Germinal center (tissue), 1 donor: ENCODE measurements around the gene LRRC4C.

Source experiments
- DNase-seq: peaks from one replicate; pipeline ENCODE4 v3.0.0; 2012; ENCODE audit warnings: mixed read lengths, low spot score

The LRRC4C gene

DNA sequence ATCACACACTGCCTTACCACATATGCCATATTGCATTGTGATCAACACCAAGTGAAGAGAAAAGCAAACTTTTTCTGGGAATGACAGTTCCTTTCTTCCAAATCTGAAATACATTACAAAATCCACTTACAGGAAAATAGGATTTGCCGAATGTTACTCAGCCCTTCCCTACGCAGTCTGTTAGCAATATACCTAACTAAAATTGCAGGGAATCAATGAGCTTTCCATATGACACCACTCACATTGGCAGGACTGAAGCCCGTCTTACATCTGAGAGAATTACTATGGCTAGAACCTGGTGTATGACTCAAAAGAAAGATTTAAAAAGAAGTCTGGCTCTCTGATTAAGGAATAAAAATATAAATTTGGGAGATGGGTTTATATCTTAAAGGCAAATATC lies 136.0 kb downstream of the LRRC4C start:
- no peak for DNase-seq

DNA sequence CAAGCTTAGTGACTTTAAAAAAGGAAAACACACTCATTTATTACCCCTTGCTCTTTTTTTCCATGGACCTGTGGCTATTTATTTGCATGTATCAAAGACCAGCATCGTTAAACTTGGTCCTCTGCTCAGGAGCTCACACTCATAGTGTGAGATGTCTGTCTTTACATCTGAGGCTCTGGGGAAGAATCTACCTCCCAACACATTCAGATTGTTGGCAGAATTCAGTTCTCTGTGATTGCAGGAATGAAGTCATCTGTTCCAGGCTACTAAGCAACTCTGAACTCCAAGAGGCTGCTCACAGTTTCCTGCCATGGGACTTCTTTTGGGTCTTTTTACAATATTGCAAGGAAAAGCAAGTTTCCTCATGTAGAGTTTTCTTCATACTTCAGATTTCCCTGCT lies 138.8 kb downstream of the LRRC4C start:
- DNase-seq = no peak

DNA sequence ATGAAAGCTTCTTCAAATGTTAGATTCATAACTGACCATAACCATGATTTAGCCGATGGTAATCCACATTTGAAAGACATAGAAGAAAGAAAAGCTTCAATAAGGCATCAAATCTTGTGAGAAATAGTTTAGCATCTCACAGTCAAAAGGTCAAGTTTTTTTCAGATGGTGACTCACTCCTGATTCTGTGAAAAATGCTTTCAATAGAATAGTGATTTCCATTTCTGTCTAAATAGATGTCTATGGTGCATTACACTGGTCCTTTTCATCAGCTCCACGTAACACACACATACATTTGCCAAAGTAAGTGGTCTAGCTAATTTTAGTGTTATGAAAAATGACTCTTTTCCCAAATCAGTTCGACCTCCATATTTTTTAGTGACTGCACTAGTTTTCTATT lies 139.2 kb downstream of the LRRC4C start:
- no peak for DNase-seq

DNA sequence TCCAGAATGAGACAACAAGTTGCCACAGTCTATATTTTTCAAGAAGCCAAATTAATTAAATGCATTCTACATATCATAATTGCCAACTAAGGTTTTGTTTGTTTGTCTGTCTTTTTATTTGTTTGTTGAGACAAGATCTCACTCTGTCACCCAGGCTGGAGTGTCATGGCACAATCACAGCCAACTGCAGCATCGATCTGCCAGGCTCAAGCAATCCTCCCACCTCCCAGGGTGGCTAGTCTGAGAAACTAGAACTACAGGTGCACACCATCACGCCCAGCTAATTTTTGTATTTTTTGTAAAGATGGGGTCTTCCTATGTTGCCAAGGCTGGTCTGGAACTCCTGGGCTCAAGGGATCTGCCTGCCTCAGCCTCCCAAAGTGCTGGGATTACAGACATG lies 140.0 kb downstream of the LRRC4C start:
- DNase-seq = no peak

DNA sequence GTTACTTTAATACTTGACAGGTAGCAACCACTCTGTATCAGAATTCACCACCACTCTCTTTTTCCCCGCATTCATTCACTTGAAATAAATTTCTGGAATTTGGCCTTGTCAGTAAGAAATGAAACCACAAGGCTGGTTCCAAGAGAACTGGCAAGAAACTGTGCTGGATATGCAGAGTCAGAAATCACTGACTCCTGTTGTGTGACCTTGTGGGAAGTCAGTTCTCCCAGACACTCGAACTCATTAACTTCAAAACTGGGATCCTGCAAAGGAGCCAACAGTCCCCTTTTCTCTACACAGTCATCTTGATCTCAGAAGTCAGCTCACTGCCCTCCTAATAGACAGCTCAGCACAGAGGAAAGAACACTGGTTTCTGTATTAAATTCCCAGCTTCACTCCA lies 142.7 kb downstream of the LRRC4C start:
- DNase-seq = no peak

DNA sequence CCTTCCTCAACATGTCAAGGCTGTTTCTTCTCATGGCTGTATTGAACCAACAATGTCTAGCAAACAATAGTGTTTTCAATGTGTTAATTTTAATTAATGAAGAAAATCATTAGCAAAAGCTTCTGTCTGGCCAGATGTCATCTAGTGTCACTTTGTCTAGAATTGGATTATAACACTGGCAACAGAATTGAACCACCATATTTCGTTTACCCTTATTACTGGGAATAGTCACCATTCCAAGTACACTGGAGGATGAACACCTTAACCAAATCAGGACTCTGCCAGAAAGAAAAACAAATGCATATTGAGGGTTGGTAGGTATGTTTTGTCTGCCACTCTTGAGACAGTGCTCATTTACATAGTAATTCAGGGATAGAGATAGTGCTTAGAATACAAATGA lies 146.2 kb downstream of the LRRC4C start:
- DNase-seq = no peak

DNA sequence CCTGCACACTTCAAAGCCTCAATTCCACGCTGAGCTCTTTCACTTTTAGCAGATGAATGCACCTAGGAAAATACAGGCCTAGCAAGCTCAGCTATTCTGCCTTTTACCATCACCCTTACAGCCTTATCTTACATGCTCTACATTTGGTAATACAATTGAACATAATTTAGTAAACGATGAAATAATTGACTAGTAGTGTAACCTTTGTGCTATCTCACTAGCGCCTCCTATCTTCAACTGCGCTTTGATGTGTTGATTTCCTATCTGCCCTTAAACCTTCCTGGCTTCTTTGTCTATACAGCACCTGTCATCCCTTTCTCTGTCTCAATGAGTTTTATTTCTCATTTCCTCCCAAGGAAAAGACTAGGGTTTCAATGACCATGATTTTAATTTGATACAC lies 149.7 kb downstream of the LRRC4C start:
- DNase-seq = no peak

DNA sequence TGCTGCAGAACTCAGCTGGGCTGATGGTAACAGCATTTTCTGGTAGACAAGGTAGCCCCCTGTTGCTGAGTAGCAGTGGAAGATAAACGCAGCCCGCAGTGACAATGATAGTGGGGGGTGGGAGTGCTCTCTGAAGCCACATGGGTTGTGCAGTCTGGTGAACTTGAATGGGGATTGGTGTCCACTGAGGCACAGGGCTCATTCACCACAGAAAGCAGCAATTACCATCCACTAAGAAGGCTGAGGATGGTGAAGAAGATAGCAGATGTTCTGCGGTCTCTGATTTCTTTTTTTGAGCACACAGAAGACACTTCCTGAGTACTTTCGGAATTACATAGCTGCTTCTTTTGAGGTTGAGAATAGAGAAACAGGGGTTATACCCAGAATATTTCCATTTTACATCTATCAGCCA lies 150.3 kb downstream of the LRRC4C start:
- DNase-seq = no peak

DNA sequence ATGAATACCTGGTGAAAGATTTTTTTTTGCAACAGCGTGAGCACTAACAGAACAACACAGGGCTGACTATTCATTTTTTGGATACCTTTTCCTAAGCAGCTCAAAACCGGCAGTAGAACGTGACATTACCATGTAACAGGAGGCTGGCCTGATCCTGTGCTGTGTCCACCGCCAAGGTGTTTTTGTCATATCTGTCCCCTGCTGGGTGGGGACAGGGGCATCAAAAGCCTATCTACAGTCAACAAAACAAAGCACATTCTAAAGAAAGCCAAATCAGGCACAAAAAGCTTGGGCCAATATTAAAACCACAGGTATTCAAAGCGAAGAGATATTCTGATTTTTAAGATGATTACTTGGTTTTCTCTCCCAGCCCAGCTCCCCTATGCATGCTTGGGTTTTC lies 151.2 kb downstream of the LRRC4C start:
- DNase-seq = no peak

DNA sequence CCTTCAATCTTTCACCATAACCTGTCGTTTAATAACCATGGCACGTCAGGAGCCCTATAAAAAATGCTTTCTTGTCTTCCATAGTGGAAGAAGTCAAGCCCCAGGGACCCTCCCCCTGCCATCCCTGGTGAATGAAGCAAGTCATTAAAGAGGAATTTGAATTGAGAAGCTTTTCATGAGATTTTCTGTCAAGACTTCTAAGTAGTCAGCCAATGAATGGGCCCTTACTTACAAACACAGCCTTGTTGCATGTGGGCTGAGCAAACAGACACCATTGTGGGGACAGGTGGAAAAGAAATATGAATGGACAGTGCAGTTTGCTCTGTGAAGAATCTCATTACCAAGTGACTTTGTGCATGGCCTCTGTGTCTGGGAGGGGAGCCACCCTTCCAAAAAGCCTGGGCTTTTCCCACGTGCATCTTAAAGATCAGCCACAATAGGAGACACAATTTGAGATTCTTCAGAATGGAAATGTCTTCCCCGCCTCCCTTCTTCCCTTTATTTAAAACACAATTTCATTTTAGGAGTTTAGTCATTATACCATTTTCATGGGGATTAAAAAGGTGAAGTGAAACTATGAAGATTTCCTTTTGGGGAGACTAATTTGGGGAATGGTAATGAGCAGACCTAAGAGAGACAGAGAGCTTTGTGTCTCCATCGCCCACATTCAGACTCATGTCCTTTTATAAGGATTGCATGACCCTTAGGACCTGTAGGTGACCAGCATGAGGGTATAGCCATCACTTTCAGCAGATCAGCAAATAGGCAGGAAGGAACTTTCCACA lies 152.0 kb downstream of the LRRC4C start:
- DNase-seq = no peak

DNA sequence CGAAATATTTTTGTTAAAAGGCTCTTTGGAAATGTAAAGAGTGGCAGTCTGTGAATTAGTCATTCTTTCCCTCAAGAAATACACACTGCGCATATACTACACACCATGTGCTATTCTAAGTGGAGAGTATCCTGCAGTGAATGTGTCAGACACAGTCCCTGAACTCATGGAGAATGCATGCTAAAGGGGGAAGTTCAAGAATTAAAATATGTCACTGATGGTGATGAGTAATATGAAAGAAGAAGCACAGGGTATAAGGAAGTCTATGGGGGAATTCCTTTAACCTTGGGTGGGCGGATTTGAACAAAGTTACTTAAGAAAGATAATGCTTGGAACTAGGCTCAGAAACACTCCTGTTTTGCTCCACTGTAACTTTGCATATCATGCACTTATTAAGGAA lies 153.0 kb downstream of the LRRC4C start:
- no peak for DNase-seq

DNA sequence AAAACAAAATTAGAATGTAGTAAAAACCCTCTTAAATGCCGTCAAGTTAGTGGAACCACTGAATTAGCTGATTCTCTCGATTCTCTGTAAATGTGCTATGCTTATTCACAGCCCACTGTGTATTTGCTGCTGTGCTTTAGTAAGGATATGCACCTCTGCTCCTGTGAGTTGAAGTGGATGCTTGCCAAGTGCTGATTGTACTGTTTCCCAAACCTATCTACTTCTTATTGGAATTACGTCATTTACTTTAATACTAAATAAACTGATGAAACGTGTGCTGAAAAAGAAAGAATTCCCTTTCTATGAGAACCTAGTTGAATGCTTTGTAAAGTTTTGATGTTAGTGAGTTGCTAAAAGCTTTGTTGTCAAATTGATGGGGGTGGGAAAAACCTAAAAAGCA lies 158.4 kb downstream of the LRRC4C start:
- no peak for DNase-seq

DNA sequence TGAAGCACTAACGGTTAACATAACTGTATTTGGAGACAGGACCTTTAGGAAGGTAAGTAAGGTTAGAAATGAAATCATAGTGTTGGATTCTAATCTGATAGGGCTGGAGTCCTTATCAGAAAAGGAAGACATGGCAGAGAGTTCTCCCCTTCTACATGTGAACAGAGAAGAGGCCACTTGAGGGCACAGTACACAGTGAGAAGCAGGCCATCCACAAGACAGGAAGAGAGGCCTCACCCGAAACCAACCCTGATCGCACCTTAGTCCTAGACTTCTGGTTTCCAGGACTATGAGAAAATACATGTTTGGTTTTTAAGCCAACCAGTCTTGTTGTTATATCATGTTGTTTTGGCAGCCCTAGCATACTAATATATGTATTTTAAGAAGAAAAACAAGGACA lies 170.0 kb downstream of the LRRC4C start:
- no peak for DNase-seq

DNA sequence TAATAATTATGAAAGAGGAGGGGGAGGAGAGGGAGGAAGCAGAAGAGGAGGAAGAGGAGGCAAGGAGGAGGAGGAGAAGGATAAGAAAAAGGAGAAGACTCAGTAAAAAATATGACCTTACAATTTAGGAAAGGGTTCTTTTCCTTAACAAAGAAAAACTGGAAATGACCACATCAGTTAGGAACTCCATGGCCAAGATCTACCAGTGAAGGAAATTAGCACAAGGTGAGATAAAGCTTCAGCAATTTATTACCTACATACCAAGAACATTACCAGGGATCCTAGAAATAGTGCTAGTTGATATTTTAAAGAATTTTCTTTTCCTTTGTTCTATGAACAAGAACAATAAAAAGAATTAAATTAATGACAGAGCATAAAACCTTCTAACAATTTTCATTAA lies 172.7 kb downstream of the LRRC4C start:
- DNase-seq = no peak

DNA sequence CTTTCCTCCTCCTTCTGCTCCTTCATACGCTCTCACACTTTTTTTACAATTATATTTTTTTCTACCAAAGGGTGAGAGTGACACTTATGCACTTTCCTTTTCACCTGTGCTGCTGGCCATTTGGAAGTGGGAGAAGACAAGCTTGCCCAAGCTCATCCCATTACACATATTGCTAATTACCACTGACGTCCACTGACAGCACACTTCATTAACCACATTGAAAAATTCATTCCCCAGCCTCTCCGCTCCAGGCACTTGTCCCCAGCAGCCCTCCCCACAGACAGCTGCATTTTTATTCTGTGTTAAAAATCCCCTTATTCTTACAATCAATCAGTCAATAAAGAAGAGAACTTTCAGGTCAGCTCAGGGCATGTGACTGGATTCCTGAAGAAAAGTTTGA lies 175.1 kb downstream of the LRRC4C start:
- no peak for DNase-seq

DNA sequence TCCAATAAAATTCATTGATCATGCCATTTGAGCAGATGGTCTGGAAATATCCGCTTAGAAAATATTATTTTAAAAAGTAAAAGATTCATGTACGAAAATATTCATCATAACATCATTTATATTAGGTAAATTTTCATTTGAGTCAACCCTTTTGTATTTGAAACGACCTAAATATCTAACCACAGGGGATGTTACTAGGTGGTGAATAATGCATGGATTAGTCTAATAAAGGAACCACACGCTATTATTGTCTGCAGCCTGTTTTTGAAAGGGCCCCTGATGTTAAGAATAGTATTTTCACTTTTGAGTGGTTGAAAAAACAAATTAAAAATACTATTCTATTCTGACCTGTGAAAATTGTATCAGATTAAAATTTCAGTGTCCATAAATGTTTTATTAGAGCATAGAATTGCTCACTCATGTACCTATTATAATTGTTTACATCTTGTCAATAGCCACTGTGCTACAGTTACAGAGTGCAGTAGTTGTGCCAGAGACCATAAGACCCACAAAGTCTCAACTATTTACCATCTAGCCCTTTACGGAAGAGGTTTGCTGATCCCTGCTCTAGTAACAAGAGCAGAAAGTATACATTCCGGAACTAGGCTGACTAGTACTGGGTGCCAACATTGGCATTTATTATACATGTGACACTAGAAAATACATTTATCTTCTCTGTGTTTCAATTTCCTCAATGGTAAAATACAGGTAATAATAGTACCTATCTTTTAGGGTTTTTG lies 176.1 kb downstream of the LRRC4C start:
- no peak for DNase-seq

DNA sequence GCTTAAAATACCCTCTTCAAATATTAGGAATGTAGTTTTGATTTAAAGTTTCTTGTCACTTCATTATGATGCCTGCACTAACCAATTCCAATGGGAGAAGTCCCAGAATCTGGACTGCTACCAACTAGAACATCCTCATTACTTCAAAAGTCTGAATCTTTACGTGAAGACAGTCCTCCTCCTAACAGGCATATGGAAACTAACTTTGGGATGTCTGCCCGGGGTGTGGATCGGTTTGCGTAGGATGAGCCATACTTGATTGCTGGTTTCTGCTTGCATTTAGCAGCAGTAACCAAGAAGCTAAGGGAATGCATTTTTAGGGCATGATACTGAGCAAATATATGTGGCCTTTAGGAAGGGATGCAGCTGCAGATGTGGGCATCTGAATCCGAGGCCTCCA lies 177.1 kb downstream of the LRRC4C start:
- DNase-seq = no peak

DNA sequence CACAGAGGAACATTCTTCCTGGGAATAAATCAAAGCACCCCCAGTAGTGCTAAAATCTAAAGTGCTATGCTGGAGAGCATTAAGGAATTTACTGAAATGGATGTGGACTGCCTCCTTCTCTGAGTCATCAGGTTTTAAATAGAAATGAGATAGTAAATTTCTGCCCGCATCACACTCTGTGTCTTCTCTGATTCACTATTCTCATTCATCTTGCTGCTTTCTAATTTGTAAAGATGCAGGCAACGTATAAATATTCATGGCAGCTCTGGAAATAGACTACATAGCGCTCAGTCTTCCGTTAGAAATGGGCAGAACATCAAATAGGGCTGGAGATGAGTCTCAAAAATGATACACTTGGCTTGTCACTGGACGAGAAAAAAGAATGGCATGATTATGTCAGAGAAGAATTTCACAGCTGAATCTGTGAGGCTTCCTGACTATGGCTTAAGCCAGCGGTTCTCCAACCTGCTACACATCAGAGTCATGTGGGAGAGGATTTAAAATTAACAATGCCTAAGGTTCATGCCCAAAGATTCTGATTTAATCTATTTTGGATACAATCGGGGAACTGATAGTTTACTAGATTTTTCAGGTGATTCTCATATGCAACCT lies 178.2 kb downstream of the LRRC4C start:
- DNase-seq = no peak

DNA sequence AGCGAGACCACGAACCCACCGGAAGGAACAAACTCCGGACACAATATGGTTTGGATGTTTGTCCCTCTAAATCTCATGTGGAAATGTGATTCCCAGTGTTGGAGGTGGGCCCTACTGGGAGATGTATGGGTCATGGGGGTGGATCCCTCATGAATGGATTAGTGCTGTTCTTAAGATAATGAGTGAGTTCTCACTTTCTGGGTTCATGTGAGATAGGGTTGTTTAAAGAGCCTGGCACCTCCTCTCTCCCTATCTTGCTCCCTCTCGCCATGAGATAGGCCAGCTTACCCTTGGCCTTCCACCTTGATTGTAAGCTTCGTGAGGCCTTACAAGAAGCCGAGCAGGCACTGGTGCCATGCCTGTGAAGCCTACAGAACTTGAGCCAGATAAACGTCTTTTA lies 184.6 kb downstream of the LRRC4C start:
- no peak for DNase-seq

DNA sequence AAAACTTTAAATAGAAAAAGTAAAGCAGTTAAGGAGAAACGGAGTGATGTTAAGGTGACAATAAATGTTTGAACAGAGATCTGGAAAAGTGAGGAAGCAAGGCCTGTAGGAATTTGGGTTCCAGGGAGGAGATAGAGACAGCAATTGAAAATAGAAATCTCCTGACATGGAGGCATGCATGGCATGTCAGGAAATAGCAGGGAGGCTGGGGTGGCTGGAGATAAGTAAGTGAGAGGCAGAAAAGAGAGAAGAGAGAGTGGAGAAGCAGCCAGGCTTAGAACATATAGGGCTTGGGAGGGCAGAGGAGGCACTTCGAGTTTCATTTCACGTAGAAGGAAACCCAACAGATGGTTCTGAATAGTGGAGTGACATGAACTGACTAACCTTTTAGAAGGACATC lies 185.5 kb downstream of the LRRC4C start:
- no peak for DNase-seq

DNA sequence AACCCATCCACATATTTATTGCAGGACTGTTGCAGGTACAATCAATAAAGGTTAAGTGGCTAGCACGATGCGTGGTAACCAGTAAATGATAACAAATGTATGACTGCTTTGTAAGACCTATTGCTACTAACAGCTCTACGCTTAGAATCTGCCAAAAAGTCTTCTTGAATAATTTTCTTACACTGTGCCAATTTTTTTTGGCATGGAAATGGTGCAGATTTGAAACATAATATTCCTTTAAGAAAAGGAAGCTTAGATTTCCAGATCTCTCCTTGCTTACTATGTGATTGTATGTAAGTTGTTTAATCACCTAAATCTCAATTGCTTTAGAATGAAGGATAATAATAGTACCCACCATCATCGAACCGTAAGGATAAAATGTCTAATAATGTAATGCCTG lies 192.0 kb downstream of the LRRC4C start:
- DNase-seq = no peak

DNA sequence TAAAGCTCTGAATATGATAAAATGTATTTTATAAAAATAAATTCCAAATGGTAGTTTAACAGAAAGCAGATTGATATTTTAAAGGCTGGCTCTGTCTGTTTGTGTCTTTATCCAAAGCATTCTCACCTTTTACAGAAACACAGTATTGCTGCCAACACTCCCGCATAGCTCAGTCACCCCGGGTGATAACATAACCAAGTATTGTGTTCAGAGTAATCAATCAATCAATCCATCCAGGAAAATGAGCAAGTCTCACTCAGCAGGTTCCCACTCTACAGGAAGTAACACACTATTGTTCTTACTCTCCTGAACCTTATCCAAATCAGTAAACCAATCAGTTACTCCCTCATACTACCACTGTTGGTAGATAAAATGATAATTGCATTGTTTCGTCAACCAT lies 203.4 kb downstream of the LRRC4C start:
- no peak for DNase-seq

DNA sequence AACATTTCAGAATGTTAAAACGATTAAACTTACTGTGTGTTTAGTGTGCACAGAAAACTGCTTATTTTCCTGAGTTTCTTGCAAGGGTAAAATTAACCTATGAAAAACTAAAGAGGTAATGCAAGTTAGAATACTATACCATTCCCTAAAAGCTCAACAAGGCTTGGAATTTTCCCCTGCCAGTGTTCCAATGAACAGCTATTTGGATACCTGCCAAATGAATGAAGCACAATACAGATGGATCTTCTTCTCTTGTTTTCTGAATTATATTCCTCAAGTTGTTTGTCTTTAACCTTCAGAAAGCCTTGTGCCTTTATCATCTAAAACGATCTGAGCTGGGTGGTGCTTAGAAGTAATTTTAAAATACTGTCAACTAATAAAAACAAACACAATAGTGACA lies 204.5 kb downstream of the LRRC4C start:
- no peak for DNase-seq
